HCT116 (cell line): ENCODE data around the gene RAI14. TPM values are rescaled to one million over a fixed set of nuclear protein-coding genes. Genes with fewer than 3 reads are reported as not detected.

Experiments
- ATAC-seq: fragments of 200-7000 bp; cut with Tn5 transposase; 2 replicates; pipeline ENCODE4 v1.9.1; 2020; ENCODE audit warnings: mild to moderate bottlenecking, moderate library complexity
- BruUV-seq: library from RNA; stranded (reverse); fragments of 400-500 nt; replicated peaks from 2 replicates; lab custom pipeline; 2021; lab: Mats Ljungman, UMichigan
- CTCF ChIA-PET: fragments of 300-600 bp; sonication (Branson Sonifier 250); formaldehyde crosslinking; loops from one replicate; lab custom pipeline; 2021; ENCODE audit warnings: antibody characterized with exemption; lab: Charles Lee
- POLR2A ChIA-PET: fragments of 300-600, 350-600 bp; sonication (Branson Sonifier 250); formaldehyde crosslinking; loops from one replicate; lab custom pipeline; 2021; ENCODE audit warnings: antibody characterized with exemption; lab: Charles Lee
- RAD21 ChIA-PET, 2 experiments: fragments of 300-600 bp; sonication (Branson Sonifier 250); formaldehyde crosslinking; loops; one replicate each; lab custom pipeline; 2023; ENCODE audit warnings: low total read pairs in 2 of 2; ENCODE audit not compliant: uncharacterized antibody in 2 of 2, unreplicated experiment in 2 of 2, low non-redundant PET in 1 of 2; lab: Charles Lee
- DNase-seq: peaks from one replicate; pipeline ENCODE4 v3.0.0-alpha.2; 2010; ENCODE audit warnings: low read depth, low spot score
- H2AFZ ChIP-seq: fragments of 200-600 bp; shearing (Covaris generic), sonication (generic); 2 replicates; pipeline ENCODE4 v1.6.1; 2017; ENCODE audit warnings: low read depth, mixed run types, mixed read lengths, antibody characterized with exemption, low read length; ENCODE audit not compliant: poor library complexity, severe bottlenecking
- H3K27ac ChIP-seq: 2 replicates; pipeline ENCODE4 v1.5.1; 2012; ENCODE audit warnings: low read depth, low read length
- H3K27me3 ChIP-seq: fragments of 200-600 bp; sonication (generic); 2 replicates; pipeline ENCODE4 v1.6.1; 2016; ENCODE audit warnings: mixed run types, low read length, mixed read lengths; ENCODE audit not compliant: insufficient read depth
- H3K36me3 ChIP-seq, 2 experiments: fragments of 200-500 bp in 1 of 2; fragments of 200-600 bp in 1 of 2; sonication (Bioruptor generic) in 1 of 2; sonication (generic) in 1 of 2; 2 replicates each; pipeline versions ENCODE4 v1.5.1 to v1.6.1; 2014 to 2016; ENCODE audit warnings: low read length in 2 of 2, inconsistent platforms in 1 of 2, mixed read lengths in 1 of 2, mixed run types in 1 of 2; ENCODE audit not compliant: insufficient read depth in 2 of 2, control insufficient read depth in 1 of 2
- H3K4me1 ChIP-seq, 2 experiments: fragments of 200-600 bp in 1 of 2; sonication (generic) in 1 of 2; 2 replicates each; pipeline versions ENCODE4 v1.5.1 to v1.6.1; 2012 to 2017; ENCODE audit warnings: low read length in 2 of 2, inconsistent platforms in 1 of 2, mild to moderate bottlenecking in 1 of 2, mixed read lengths in 1 of 2, mixed run types in 1 of 2, moderate library complexity in 1 of 2; ENCODE audit not compliant: insufficient read depth in 2 of 2, control insufficient read depth in 1 of 2
- H3K4me2 ChIP-seq: fragments of 200-600 bp; sonication (generic); 2 replicates; pipeline ENCODE4 v1.6.1; 2017; ENCODE audit warnings: mixed run types, low read length, mixed read lengths
- H3K4me3 ChIP-seq, 2 experiments: fragments of 200-600 bp in 1 of 2; sonication (generic) in 1 of 2; replicated peaks in 1 of 2; 2 replicates each; pipeline ENCODE4 v1.5.1; 2011 to 2016; ENCODE audit warnings: low read length in 2 of 2, control low read depth in 1 of 2, low read depth in 1 of 2, mild to moderate bottlenecking in 1 of 2, mixed read lengths in 1 of 2, mixed run types in 1 of 2
- H3K79me2 ChIP-seq: fragments of 200-600 bp; sonication (generic); 2 replicates; pipeline ENCODE4 v1.6.1; 2017; ENCODE audit warnings: mild to moderate bottlenecking, mixed run types, low read length, moderate library complexity, mixed read lengths; ENCODE audit not compliant: insufficient read depth
- H3K9ac ChIP-seq: fragments of 200-600 bp; sonication (generic); 2 replicates; pipeline ENCODE4 v1.6.1; 2016; ENCODE audit warnings: low read length, mixed read lengths
- H3K9me2 ChIP-seq: fragments of 200-600 bp; sonication (generic), shearing (Covaris generic); 2 replicates; pipeline ENCODE4 v1.6.1; 2017; ENCODE audit warnings: mixed run types, mild to moderate bottlenecking, moderate library complexity; ENCODE audit not compliant: insufficient read depth
- H3K9me3 ChIP-seq, 2 experiments: fragments of 200-500 bp in 1 of 2; fragments of 200-600 bp in 1 of 2; sonication (Bioruptor generic) in 1 of 2; sonication (generic) in 1 of 2; 2 replicates each; pipeline ENCODE4 v1.6.1; 2014 to 2017; ENCODE audit warnings: low read length in 2 of 2, mixed read lengths in 2 of 2, inconsistent platforms in 1 of 2, low read depth in 1 of 2, mild to moderate bottlenecking in 1 of 2, mixed run types in 1 of 2, moderate library complexity in 1 of 2; ENCODE audit not compliant: control insufficient read depth in 1 of 2, insufficient read depth in 1 of 2
- H4K20me1 ChIP-seq: fragments of 200-600 bp; sonication (generic), shearing (Covaris generic); 2 replicates; pipeline ENCODE4 v1.6.1; 2017; ENCODE audit warnings: mixed run types, mild to moderate bottlenecking, moderate library complexity; ENCODE audit not compliant: insufficient read depth
- CEBPB ChIP-seq: IDR thresholded peaks from 2 replicates; pipeline ENCODE4 v1.6.1; 2012; ENCODE audit warnings: low read depth
- FOSL1 ChIP-seq: IDR thresholded peaks from 2 replicates; pipeline ENCODE4 v1.6.1; 2012; ENCODE audit warnings: low read depth
- SIN3A ChIP-seq: IDR thresholded peaks from 2 replicates; pipeline ENCODE4 v1.6.1; 2012; ENCODE audit warnings: low read depth
- SP1 ChIP-seq: IDR thresholded peaks from 2 replicates; pipeline ENCODE4 v1.6.1; 2012; ENCODE audit warnings: low read depth
- TCF7L2 ChIP-seq: IDR thresholded peaks from 2 replicates; pipeline ENCODE4 v1.7.0; 2011; ENCODE audit warnings: borderline replicate concordance, inconsistent platforms; ENCODE audit not compliant: insufficient read depth, insufficient read length; ENCODE audit errors: extremely low read depth
- YY1 ChIP-seq: IDR thresholded peaks from 2 replicates; pipeline ENCODE4 v1.6.1; 2011; ENCODE audit warnings: low read length, low read depth, moderate library complexity, mild to moderate bottlenecking; ENCODE audit not compliant: insufficient replicate concordance; ENCODE audit errors: extremely low read depth
- intact Hi-C: fragments of 100-400 bp; cut with micrococcal nuclease; formaldehyde crosslinking; loops from 2 replicates; pipeline ENCODE4 v1.10.0; 2022
- total RNA-seq: library from RNA; stranded (reverse); gene quantifications from one replicate; pipeline ENCODE4 v1.2.1, GENCODE V29; 2021; ENCODE audit not compliant: unreplicated experiment
- TF ChIP-seq, protein P1 (sequence below): IDR thresholded peaks from 2 replicates; pipeline ENCODE4 v1.6.1; 2012

The RAI14 gene
- total RNA-seq, 1 experiment from 2014 or later = 47.9 TPM

DNA sequence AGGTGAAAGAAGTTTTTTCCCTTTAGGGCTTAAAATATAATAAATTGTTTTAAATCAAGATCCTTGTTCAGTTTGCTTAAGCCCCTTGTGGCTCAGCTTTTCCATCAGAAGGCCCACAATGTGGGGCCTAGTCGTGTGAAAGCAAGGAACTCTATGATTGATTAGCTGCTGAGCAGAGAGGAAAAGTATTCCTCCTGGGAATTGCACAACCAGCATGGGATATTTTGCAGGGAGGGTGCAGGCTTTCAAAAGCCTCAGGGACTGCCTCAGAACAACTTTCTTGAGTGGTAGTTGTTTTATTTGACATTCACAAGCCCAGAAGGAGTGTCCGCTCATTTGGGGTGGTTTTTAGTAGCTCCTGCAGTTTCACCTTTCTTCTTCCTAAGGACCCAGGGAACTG is 202.7 kb downstream of the RAI14 start:
- Histone ChIP-seq H3K4me2 (no peak overlapping the region), H3K36me3 (no peaks in the 10 kb centered on the region; a peak in 1 of 4 replicates), H3K4me1 (no peaks in the 10 kb centered on the region), H3K27me3 (no peaks in the 10 kb centered on the region), H3K79me2 (no peaks in the 10 kb centered on the region), H3K9ac (no peak overlapping the region), H2AFZ (no peak overlapping the region), H3K9me3 (no peaks in the 10 kb centered on the region), H3K9me2 (no peaks in the 10 kb centered on the region), H4K20me1 (no peaks in the 10 kb centered on the region), H3K4me3 (no peak overlapping the region), H3K27ac (no peak overlapping the region)
- TF ChIP-seq CEBPB (no peak), FOSL1 (no peak), SP1 (no peak)
- RAD21 ChIA-PET = no interaction called here
- ATAC-seq = no peak
- POLR2A ChIA-PET = no interaction called here
- no peak for DNase-seq
- CTCF ChIA-PET = no interaction called here
- intact Hi-C loops = no loop called here
- BruUV-seq = no TSS peak

DNA sequence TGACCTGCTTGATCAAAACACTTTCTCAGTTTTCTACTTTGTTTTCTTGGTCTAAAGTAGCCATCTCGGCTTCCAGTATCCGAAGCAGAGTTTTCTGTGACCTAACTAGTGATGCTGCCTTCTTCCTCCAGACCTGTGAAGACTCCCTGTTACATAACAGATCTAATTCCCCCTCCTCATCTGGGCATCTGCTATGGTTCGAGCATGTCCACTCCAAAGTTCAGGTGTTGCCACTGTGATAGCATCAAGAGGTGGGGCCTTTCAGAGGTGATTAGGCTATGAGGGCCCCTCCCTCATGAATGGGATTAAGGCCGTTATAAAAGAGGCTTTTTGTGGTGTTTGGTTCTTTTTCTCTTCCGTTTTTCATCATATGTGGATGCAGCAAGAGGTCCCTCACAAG is 203.1 kb downstream of the RAI14 start:
- Histone ChIP-seq H3K79me2 (no peaks in the 10 kb centered on the region), H3K27ac (no peak overlapping the region), H3K9ac (no peak overlapping the region), H3K4me3 (no peak overlapping the region), H4K20me1 (no peaks in the 10 kb centered on the region), H2AFZ (no peak overlapping the region), H3K9me3 (no peaks in the 10 kb centered on the region), H3K4me1 (no peaks in the 10 kb centered on the region), H3K27me3 (no peaks in the 10 kb centered on the region), H3K4me2 (no peak overlapping the region), H3K9me2 (no peaks in the 10 kb centered on the region), H3K36me3 (no peaks in the 10 kb centered on the region; a peak in 1 of 4 replicates)
- intact Hi-C loops = no loop called here
- BruUV-seq = no TSS peak
- POLR2A ChIA-PET = no interaction called here
- DNase-seq = no peak
- RAD21 ChIA-PET = no interaction called here
- CTCF ChIA-PET = no interaction called here
- TF ChIP-seq YY1 (no peak), TCF7L2 (no peak), SIN3A (no peak)
- TF ChIP-seq, protein P1, sequence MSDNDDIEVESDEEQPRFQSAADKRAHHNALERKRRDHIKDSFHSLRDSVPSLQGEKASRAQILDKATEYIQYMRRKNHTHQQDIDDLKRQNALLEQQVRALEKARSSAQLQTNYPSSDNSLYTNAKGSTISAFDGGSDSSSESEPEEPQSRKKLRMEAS = no peak
- ATAC-seq = no peak
